Transverse colon (tissue), 4 donors: ENCODE measurements around the gene B4GALT5. TPM values are rescaled to one million over a fixed set of nuclear protein-coding genes. Genes with fewer than 3 reads are reported as not detected.
"Not testable (repeated sequence)": the region's sequence is repeated elsewhere in the genome, so short reads cannot be mapped to it uniquely, and the experiment has no call there.

ENCODE experiments used
- DNase-seq: peaks from one replicate; pipeline ENCODE4 v3.0.0-alpha.2; 2019
- H3K27ac ChIP-seq, 4 donors: fragments of 200-600 bp; sonication (generic); 2 replicates each; pipeline ENCODE4 v1.5.1; 2016 to 2018; ENCODE audit warnings: inconsistent platforms in 4 of 4
- H3K27me3 ChIP-seq: fragments of 200-600 bp; sonication (generic); 2 replicates; pipeline ENCODE4 v1.5.1; 2017; ENCODE audit warnings: inconsistent platforms
- H3K36me3 ChIP-seq, 4 donors: fragments of 200-600 bp; sonication (generic); 2 replicates each; pipeline ENCODE4 v1.5.1; 2017 to 2019; ENCODE audit warnings: inconsistent platforms in 4 of 4
- H3K4me1 ChIP-seq, 4 donors: fragments of 200-600 bp; sonication (generic); 2 replicates each; pipeline ENCODE4 v1.5.1; 2017 to 2020; ENCODE audit warnings: inconsistent platforms in 4 of 4
- H3K4me3 ChIP-seq, 4 donors: fragments of 200-600 bp; sonication (generic); 1 replicate in 1 of 4; 2 replicates in 3 of 4; pipeline versions ENCODE4 v1.5.1 to v1.6.1; 2017 to 2019; ENCODE audit warnings: inconsistent platforms in 4 of 4
- H3K9me3 ChIP-seq, 2 donors: fragments of 200-600 bp; sonication (generic); 2 replicates each; pipeline ENCODE4 v1.5.1; 2017 to 2019; ENCODE audit warnings: inconsistent platforms in 2 of 2
- CTCF ChIP-seq, 5 experiments: fragments of 200-600 bp in 3 of 5; fragments of 450-650 bp in 2 of 5; sonication (generic) in 3 of 5; IDR thresholded peaks; 1 replicate in 2 of 5; 2 replicates in 3 of 5; pipeline ENCODE4 v1.5.1; 2016 to 2017; ENCODE audit warnings: antibody characterized with exemption in 5 of 5, inconsistent platforms in 3 of 5, mild to moderate bottlenecking in 2 of 5, moderate library complexity in 1 of 5
- EP300 ChIP-seq: sonication (generic); formaldehyde crosslinking; IDR thresholded peaks from one replicate; pipeline ENCODE4 v1.6.1; 2017; ENCODE audit warnings: antibody characterized with exemption, low read depth
- POLR2A ChIP-seq: fragments of 450-650 bp; IDR thresholded peaks from one replicate; pipeline ENCODE4 v1.6.1; 2016; ENCODE audit warnings: antibody characterized with exemption, mild to moderate bottlenecking, moderate library complexity
- POLR2AphosphoS5 ChIP-seq, 3 donors: sonication (generic); formaldehyde crosslinking; IDR thresholded peaks; one replicate each; pipeline ENCODE4 v1.6.1; 2016; ENCODE audit warnings: antibody characterized with exemption in 3 of 3
- WGBS, 2 donors: methylation state at CpG; one replicate each; pipeline ENCODE4 v1.1.5; 2018; ENCODE audit warnings: low coverage in 1 of 2; 5-methylcytosine and 5-hydroxymethylcytosine counted together
- in situ Hi-C, 4 donors: fragments of 200-750 bp; cut with MboI; loops; one replicate each; pipeline versions ENCODE4 v1.15.0 to v1.15.1; 2017; ENCODE audit warnings: low sequenced_read_pairs in 3 of 4, low pct_ligation_motif_present in 1 of 4, low pct_unique_long_range_greater_than_20kb in 1 of 4
- intact Hi-C: fragments of 100-400 bp; cut with DNase I; formaldehyde crosslinking; loops from one replicate; pipeline ENCODE4 v1.15.1; 2023; ENCODE audit warnings: low total_unique reads
- total RNA-seq, 4 donors: library from RNA; depleted of rRNA; stranded (reverse); fragments of >200 nt; gene quantifications; one replicate each; pipeline ENCODE4 v1.1.0, GENCODE V29; 2016

The B4GALT5 gene
- total RNA-seq, 4 donors from 2014 or later, result 22.3 to 43.2 (median 29.4) TPM

- Histone ChIP-seq H3K36me3 (no peaks in the 10 kb centered on the region), H3K4me3 (no peak overlapping the region), H3K27ac (no peak overlapping the region), H3K9me3 (no peaks in the 10 kb centered on the region), H3K4me1 (peaks cover 0 to 9% (median 0%) of the 10 kb centered on the region in 4 donors), H3K27me3 (no peaks in the 10 kb centered on the region)
- in situ Hi-C loops, result loop anchor here in 2 of 4 donors (10.0 to 25.0 kb wide), 2 partner anchors 219 to 227 kb away; no protein-coding TSS in a partner anchor
- 45 to 52% methylated on average over 2 of the region's 2 CpGs for WGBS, 2 donors
- no peak for DNase-seq
- TF ChIP-seq POLR2AphosphoS5 (IDR thresholded peaks at IDR 0.05) (no peak), EP300 (no peak)
- intact Hi-C loops, result loop anchor here (10.0 kb wide), 1 partner anchor 307 kb away; no protein-coding TSS in a partner anchor
Observed at GRCh38 chr20:49618289-49618688, 95.4 kb downstream of the B4GALT5 start.

- intact Hi-C loops, result loop anchor here (10.0 kb wide), 1 partner anchor 307 kb away; no protein-coding TSS in a partner anchor
- H3K4me3 ChIP-seq, DNase-seq, H3K27ac ChIP-seq, H3K4me1 ChIP-seq, H3K36me3 ChIP-seq, H3K9me3 ChIP-seq, H3K27me3 ChIP-seq: not testable (repeated sequence)
- in situ Hi-C loops, result loop anchor here in 2 of 4 donors (10.0 to 25.0 kb wide), 2 partner anchors 220 to 227 kb away; no protein-coding TSS in a partner anchor
- 60% methylated on average over 2 of the region's 3 CpGs; no CpG with 5 or more reads in 1 of the 2 donors for WGBS, 2 donors
Observed at GRCh38 chr20:49617394-49617793, 96.3 kb downstream of the B4GALT5 start.

- H3K4me1 ChIP-seq, result peaks cover under 1 to 10% (median 2%) of the 10 kb centered on the region in 4 donors
- WGBS, 2 donors, result 89 to 100% methylated on average over 1 to 9 of the region's 11 CpGs
- TF ChIP-seq POLR2AphosphoS5 (IDR thresholded peaks at IDR 0.05), result no peak
- TF ChIP-seq CTCF (IDR thresholded peaks at IDR 0.05), result no peak
- no peak for TF ChIP-seq EP300
- TF ChIP-seq POLR2A, result no peak
- H3K9me3 ChIP-seq, result no peaks in the 10 kb centered on the region
- in situ Hi-C loops, result loop anchor here in 2 of 4 donors (10.0 to 25.0 kb wide), 2 partner anchors 221 to 228 kb away; no protein-coding TSS in a partner anchor
- intact Hi-C loops, result loop anchor here (10.0 kb wide), 1 partner anchor 308 kb away; no protein-coding TSS in a partner anchor
- no peak for DNase-seq
- H3K4me3 ChIP-seq, result no peak overlapping the region
- peak overlapping the region in 2 of 4 donors; percentile 29 to 36 for H3K27ac ChIP-seq
- no peaks in the 10 kb centered on the region for H3K36me3 ChIP-seq
- no peaks in the 10 kb centered on the region for H3K27me3 ChIP-seq
Observed at GRCh38 chr20:49616154-49617007, 97.3 kb downstream of the B4GALT5 start.

GRCh38 chr20:49615401-49616153 is 98.1 kb downstream of the B4GALT5 start:
- peak; percentile 67 for DNase-seq
- in situ Hi-C loops (loop anchor here in 2 of 4 donors (10.0 to 25.0 kb wide), 2 partner anchors 222 to 229 kb away; no protein-coding TSS in a partner anchor), intact Hi-C loops (loop anchor here (10.0 kb wide), 1 partner anchor 309 kb away; no protein-coding TSS in a partner anchor)

GRCh38 chr20:49615051-49615400 is 98.7 kb downstream of the B4GALT5 start:
- not testable (repeated sequence) for H3K27me3 ChIP-seq, H3K9me3 ChIP-seq, H3K36me3 ChIP-seq, H3K4me3 ChIP-seq, DNase-seq
- Histone ChIP-seq H3K27ac (peak overlapping the region in 1 of 4 donors; percentile 8), H3K4me1 (peaks cover 7 to 17% (median 8%) of the 10 kb centered on the region in 4 donors)
- 96 to 100% methylated on average over 1 to 8 of the region's 8 CpGs for WGBS, 2 donors
- in situ Hi-C loops, result loop anchor here in 2 of 4 donors (10.0 to 25.0 kb wide), 2 partner anchors 222 to 230 kb away; no protein-coding TSS in a partner anchor
- intact Hi-C loops, result loop anchor here (10.0 kb wide), 1 partner anchor 310 kb away; no protein-coding TSS in a partner anchor

More at GRCh38 chr20:49615401-49616153, 98.1 kb downstream of the B4GALT5 start:
- Histone ChIP-seq H3K27me3 (no peaks in the 10 kb centered on the region), H3K4me1 (peaks cover 7 to 17% (median 8%) of the 10 kb centered on the region in 4 donors), H3K9me3 (no peaks in the 10 kb centered on the region), H3K36me3 (no peaks in the 10 kb centered on the region), H3K27ac (peak overlapping the region in 3 of 4 donors; percentile 23 to 36 (median 29)), H3K4me3 (no peak overlapping the region)
- TF ChIP-seq POLR2AphosphoS5 (IDR thresholded peaks at IDR 0.05) (peak in 2 of 3 donors; percentile 21 to 24), EP300 (no peak)
- 67 to 74% methylated on average over 2 to 15 of the region's 15 CpGs for WGBS, 2 donors
